Measurements from ENCODE around the gene KIF6. TPM values are rescaled to one million over a fixed set of nuclear protein-coding genes. Genes with fewer than 3 reads are reported as not detected.

The KIF6 gene
- total RNA-seq, 1 donor from 2014 or later: 1.0 TPM

- Histone ChIP-seq H3K9me3 (ENCODE audit: control insufficient read depth in 3 of 3, low read length in 3 of 3) (peaks cover 0 to 3% (median 0%) of the 10 kb centered on the region in 3 donors), H3K4me1 (ENCODE audit: control insufficient read depth in 3 of 3, insufficient read depth in 3 of 3, low read length in 3 of 3) (peaks cover 0 to 4% (median 4%) of the 10 kb centered on the region in 3 donors), H3K27ac (ENCODE audit: low read depth, low read length) (no peak overlapping the region), H3K9ac (ENCODE audit: low read depth in 1 of 3, low read length in 3 of 3) (no peak overlapping the region), H3K36me3 (ENCODE audit: control insufficient read depth in 3 of 3, insufficient read depth in 3 of 3, low read length in 3 of 3) (no peaks in the 10 kb centered on the region), H3K4me3 (ENCODE audit: low read length in 3 of 3) (no peak overlapping the region), H3K27me3 (ENCODE audit: control insufficient read depth in 3 of 3, insufficient read depth in 3 of 3, low read length in 3 of 3) (peaks cover 0 to 5% (median 3%) of the 10 kb centered on the region in 3 donors)
These were observed 227.1 kb downstream of the KIF6 start for GRCh38 chr6:39498096-39498495.

- Histone ChIP-seq H3K4me3 (ENCODE audit: low read length in 3 of 3) (no peak overlapping the region), H3K9me3 (ENCODE audit: control insufficient read depth in 3 of 3, low read length in 3 of 3) (no peaks in the 10 kb centered on the region), H3K36me3 (ENCODE audit: control insufficient read depth in 3 of 3, insufficient read depth in 3 of 3, low read length in 3 of 3) (no peaks in the 10 kb centered on the region), H3K9ac (ENCODE audit: low read depth in 1 of 3, low read length in 3 of 3) (no peak overlapping the region), H3K27ac (ENCODE audit: low read depth, low read length) (peak overlapping the region; percentile 9), H3K27me3 (ENCODE audit: control insufficient read depth in 3 of 3, insufficient read depth in 3 of 3, low read length in 3 of 3) (peaks cover 0 to 5% (median 3%) of the 10 kb centered on the region in 3 donors), H3K4me1 (ENCODE audit: control insufficient read depth in 3 of 3, insufficient read depth in 3 of 3, low read length in 3 of 3) (peaks cover 0 to 4% (median 4%) of the 10 kb centered on the region in 3 donors)
These were observed 228.3 kb downstream of the KIF6 start for GRCh38 chr6:39496915-39497314.

GRCh38 chr6:39496456-39496855 lies 228.8 kb downstream of the KIF6 start:
- Histone ChIP-seq H3K9ac (ENCODE audit: low read depth in 1 of 3, low read length in 3 of 3) (no peak overlapping the region), H3K4me3 (ENCODE audit: low read length in 3 of 3) (no peak overlapping the region)

GRCh38 chr6:39495640-39496039 lies 229.6 kb downstream of the KIF6 start:
- no peak overlapping the region for H3K9ac ChIP-seq (ENCODE audit: low read depth in 1 of 3, low read length in 3 of 3)
- H3K4me3 ChIP-seq (ENCODE audit: low read length in 3 of 3): no peak overlapping the region
- no peaks in the 10 kb centered on the region for H3K36me3 ChIP-seq (ENCODE audit: control insufficient read depth in 3 of 3, insufficient read depth in 3 of 3, low read length in 3 of 3)
- H3K27ac ChIP-seq (ENCODE audit: low read depth, low read length): no peak overlapping the region
- H3K4me1 ChIP-seq (ENCODE audit: control insufficient read depth in 3 of 3, insufficient read depth in 3 of 3, low read length in 3 of 3): peaks cover 0 to 4% (median 4%) of the 10 kb centered on the region in 3 donors
- H3K9me3 ChIP-seq (ENCODE audit: control insufficient read depth in 3 of 3, low read length in 3 of 3): no peaks in the 10 kb centered on the region
- H3K27me3 ChIP-seq (ENCODE audit: control insufficient read depth in 3 of 3, insufficient read depth in 3 of 3, low read length in 3 of 3): peaks cover 0 to 5% (median 3%) of the 10 kb centered on the region in 3 donors

More at GRCh38 chr6:39496456-39496855, 228.8 kb downstream of the KIF6 start:
- H3K4me1 ChIP-seq (ENCODE audit: control insufficient read depth in 3 of 3, insufficient read depth in 3 of 3, low read length in 3 of 3): peaks cover 0 to 4% (median 4%) of the 10 kb centered on the region in 3 donors
- H3K27me3 ChIP-seq (ENCODE audit: control insufficient read depth in 3 of 3, insufficient read depth in 3 of 3, low read length in 3 of 3): peaks cover 0 to 5% (median 3%) of the 10 kb centered on the region in 3 donors
- no peaks in the 10 kb centered on the region for H3K36me3 ChIP-seq (ENCODE audit: control insufficient read depth in 3 of 3, insufficient read depth in 3 of 3, low read length in 3 of 3)
- no peak overlapping the region for H3K27ac ChIP-seq (ENCODE audit: low read depth, low read length)
- no peaks in the 10 kb centered on the region for H3K9me3 ChIP-seq (ENCODE audit: control insufficient read depth in 3 of 3, low read length in 3 of 3)

- peaks cover 0 to 5% (median 3%) of the 10 kb centered on the region in 3 donors for H3K27me3 ChIP-seq (ENCODE audit: control insufficient read depth in 3 of 3, insufficient read depth in 3 of 3, low read length in 3 of 3)
- no peak overlapping the region for H3K9ac ChIP-seq (ENCODE audit: low read depth in 1 of 3, low read length in 3 of 3)
- H3K27ac ChIP-seq (ENCODE audit: low read depth, low read length): no peak overlapping the region
- peaks cover 0 to 4% (median 4%) of the 10 kb centered on the region in 3 donors for H3K4me1 ChIP-seq (ENCODE audit: control insufficient read depth in 3 of 3, insufficient read depth in 3 of 3, low read length in 3 of 3)
- H3K36me3 ChIP-seq (ENCODE audit: control insufficient read depth in 3 of 3, insufficient read depth in 3 of 3, low read length in 3 of 3): no peaks in the 10 kb centered on the region
- H3K4me3 ChIP-seq (ENCODE audit: low read length in 3 of 3): no peak overlapping the region
- no peaks in the 10 kb centered on the region for H3K9me3 ChIP-seq (ENCODE audit: control insufficient read depth in 3 of 3, low read length in 3 of 3)
These were observed 230.2 kb downstream of the KIF6 start for GRCh38 chr6:39494998-39495397.

GRCh38 chr6:39493777-39494176 lies 231.4 kb downstream of the KIF6 start:
- peaks cover 0 to 4% (median 4%) of the 10 kb centered on the region in 3 donors for H3K4me1 ChIP-seq (ENCODE audit: control insufficient read depth in 3 of 3, insufficient read depth in 3 of 3, low read length in 3 of 3)
- peaks cover 0 to 5% (median 3%) of the 10 kb centered on the region in 3 donors for H3K27me3 ChIP-seq (ENCODE audit: control insufficient read depth in 3 of 3, insufficient read depth in 3 of 3, low read length in 3 of 3)
- no peak overlapping the region for H3K27ac ChIP-seq (ENCODE audit: low read depth, low read length)
- H3K9me3 ChIP-seq (ENCODE audit: control insufficient read depth in 3 of 3, low read length in 3 of 3): no peaks in the 10 kb centered on the region
- no peak overlapping the region for H3K4me3 ChIP-seq (ENCODE audit: low read length in 3 of 3)
- H3K9ac ChIP-seq (ENCODE audit: low read depth in 1 of 3, low read length in 3 of 3): no peak overlapping the region
- no peaks in the 10 kb centered on the region for H3K36me3 ChIP-seq (ENCODE audit: control insufficient read depth in 3 of 3, insufficient read depth in 3 of 3, low read length in 3 of 3)

- Histone ChIP-seq H3K27me3 (ENCODE audit: control insufficient read depth in 3 of 3, insufficient read depth in 3 of 3, low read length in 3 of 3) (peaks cover 0 to 5% (median 3%) of the 10 kb centered on the region in 3 donors), H3K4me3 (ENCODE audit: low read length in 3 of 3) (no peak overlapping the region), H3K36me3 (ENCODE audit: control insufficient read depth in 3 of 3, insufficient read depth in 3 of 3, low read length in 3 of 3) (no peaks in the 10 kb centered on the region), H3K9me3 (ENCODE audit: control insufficient read depth in 3 of 3, low read length in 3 of 3) (no peaks in the 10 kb centered on the region), H3K27ac (ENCODE audit: low read depth, low read length) (no peak overlapping the region), H3K9ac (ENCODE audit: low read depth in 1 of 3, low read length in 3 of 3) (no peak overlapping the region), H3K4me1 (ENCODE audit: control insufficient read depth in 3 of 3, insufficient read depth in 3 of 3, low read length in 3 of 3) (peaks cover 0 to 4% (median 4%) of the 10 kb centered on the region in 3 donors)
These were observed 232.0 kb downstream of the KIF6 start for GRCh38 chr6:39493174-39493573.

- H3K27ac ChIP-seq (ENCODE audit: low read depth, low read length): no peak overlapping the region
- no peak overlapping the region for H3K4me3 ChIP-seq (ENCODE audit: low read length in 3 of 3)
- no peaks in the 10 kb centered on the region for H3K36me3 ChIP-seq (ENCODE audit: control insufficient read depth in 3 of 3, insufficient read depth in 3 of 3, low read length in 3 of 3)
- no peaks in the 10 kb centered on the region for H3K4me1 ChIP-seq (ENCODE audit: control insufficient read depth in 3 of 3, insufficient read depth in 3 of 3, low read length in 3 of 3)
- H3K27me3 ChIP-seq (ENCODE audit: control insufficient read depth in 3 of 3, insufficient read depth in 3 of 3, low read length in 3 of 3): peaks cover 0 to 3% (median under 1%) of the 10 kb centered on the region in 3 donors
- no peak overlapping the region for H3K9ac ChIP-seq (ENCODE audit: low read depth in 1 of 3, low read length in 3 of 3)
- H3K9me3 ChIP-seq (ENCODE audit: control insufficient read depth in 3 of 3, low read length in 3 of 3): no peaks in the 10 kb centered on the region
These were observed 235.1 kb downstream of the KIF6 start for GRCh38 chr6:39490108-39490507.

GRCh38 chr6:39488255-39488879 lies 236.8 kb downstream of the KIF6 start:
- H3K9me3 ChIP-seq (ENCODE audit: control insufficient read depth in 3 of 3, low read length in 3 of 3): no peaks in the 10 kb centered on the region
- H3K4me3 ChIP-seq (ENCODE audit: low read length in 3 of 3): no peak overlapping the region
- H3K27ac ChIP-seq (ENCODE audit: low read depth, low read length): no peak overlapping the region
- no peaks in the 10 kb centered on the region for H3K4me1 ChIP-seq (ENCODE audit: control insufficient read depth in 3 of 3, insufficient read depth in 3 of 3, low read length in 3 of 3)
- H3K27me3 ChIP-seq (ENCODE audit: control insufficient read depth in 3 of 3, insufficient read depth in 3 of 3, low read length in 3 of 3): no peaks in the 10 kb centered on the region
- no peak overlapping the region for H3K9ac ChIP-seq (ENCODE audit: low read depth in 1 of 3, low read length in 3 of 3)
- H3K36me3 ChIP-seq (ENCODE audit: control insufficient read depth in 3 of 3, insufficient read depth in 3 of 3, low read length in 3 of 3): no peaks in the 10 kb centered on the region

GRCh38 chr6:39484276-39484675 lies 240.9 kb downstream of the KIF6 start:
- Histone ChIP-seq H3K27ac (ENCODE audit: low read depth, low read length) (no peak overlapping the region), H3K9me3 (ENCODE audit: control insufficient read depth in 3 of 3, low read length in 3 of 3) (no peaks in the 10 kb centered on the region), H3K4me1 (ENCODE audit: control insufficient read depth in 3 of 3, insufficient read depth in 3 of 3, low read length in 3 of 3) (no peaks in the 10 kb centered on the region), H3K4me3 (ENCODE audit: low read length in 3 of 3) (no peak overlapping the region), H3K36me3 (ENCODE audit: control insufficient read depth in 3 of 3, insufficient read depth in 3 of 3, low read length in 3 of 3) (no peaks in the 10 kb centered on the region), H3K9ac (ENCODE audit: low read depth in 1 of 3, low read length in 3 of 3) (no peak overlapping the region), H3K27me3 (ENCODE audit: control insufficient read depth in 3 of 3, insufficient read depth in 3 of 3, low read length in 3 of 3) (no peaks in the 10 kb centered on the region)

Data from skeletal muscle tissue (tissue), 4 donors.